GM21619 (cell line): ENCODE measurements around the gene SETX.
A peak's percentile ranks its signal among the peaks of the same experiment; 100 is the strongest.
"Not testable (repeated sequence)": the region's sequence is repeated elsewhere in the genome, so short reads cannot be mapped to it uniquely, and the experiment has no call there.

Experiments used
- ATAC-seq: cut with Tn5 transposase; IDR thresholded peaks from one replicate; pipeline ENCODE4 v1.9.1; 2021; ENCODE audit not compliant: unreplicated experiment

The SETX gene, protein sequence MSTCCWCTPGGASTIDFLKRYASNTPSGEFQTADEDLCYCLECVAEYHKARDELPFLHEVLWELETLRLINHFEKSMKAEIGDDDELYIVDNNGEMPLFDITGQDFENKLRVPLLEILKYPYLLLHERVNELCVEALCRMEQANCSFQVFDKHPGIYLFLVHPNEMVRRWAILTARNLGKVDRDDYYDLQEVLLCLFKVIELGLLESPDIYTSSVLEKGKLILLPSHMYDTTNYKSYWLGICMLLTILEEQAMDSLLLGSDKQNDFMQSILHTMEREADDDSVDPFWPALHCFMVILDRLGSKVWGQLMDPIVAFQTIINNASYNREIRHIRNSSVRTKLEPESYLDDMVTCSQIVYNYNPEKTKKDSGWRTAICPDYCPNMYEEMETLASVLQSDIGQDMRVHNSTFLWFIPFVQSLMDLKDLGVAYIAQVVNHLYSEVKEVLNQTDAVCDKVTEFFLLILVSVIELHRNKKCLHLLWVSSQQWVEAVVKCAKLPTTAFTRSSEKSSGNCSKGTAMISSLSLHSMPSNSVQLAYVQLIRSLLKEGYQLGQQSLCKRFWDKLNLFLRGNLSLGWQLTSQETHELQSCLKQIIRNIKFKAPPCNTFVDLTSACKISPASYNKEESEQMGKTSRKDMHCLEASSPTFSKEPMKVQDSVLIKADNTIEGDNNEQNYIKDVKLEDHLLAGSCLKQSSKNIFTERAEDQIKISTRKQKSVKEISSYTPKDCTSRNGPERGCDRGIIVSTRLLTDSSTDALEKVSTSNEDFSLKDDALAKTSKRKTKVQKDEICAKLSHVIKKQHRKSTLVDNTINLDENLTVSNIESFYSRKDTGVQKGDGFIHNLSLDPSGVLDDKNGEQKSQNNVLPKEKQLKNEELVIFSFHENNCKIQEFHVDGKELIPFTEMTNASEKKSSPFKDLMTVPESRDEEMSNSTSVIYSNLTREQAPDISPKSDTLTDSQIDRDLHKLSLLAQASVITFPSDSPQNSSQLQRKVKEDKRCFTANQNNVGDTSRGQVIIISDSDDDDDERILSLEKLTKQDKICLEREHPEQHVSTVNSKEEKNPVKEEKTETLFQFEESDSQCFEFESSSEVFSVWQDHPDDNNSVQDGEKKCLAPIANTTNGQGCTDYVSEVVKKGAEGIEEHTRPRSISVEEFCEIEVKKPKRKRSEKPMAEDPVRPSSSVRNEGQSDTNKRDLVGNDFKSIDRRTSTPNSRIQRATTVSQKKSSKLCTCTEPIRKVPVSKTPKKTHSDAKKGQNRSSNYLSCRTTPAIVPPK (N-terminal part only)

GRCh38 chr9:132354637-132355355 is at the start of gene SETX:
SETX (minus strand) TSS chr9:132354986; CDS start chr9:132349428, 5,558 bp downstream.
- peak; percentile 82 for ATAC-seq

DNA sequence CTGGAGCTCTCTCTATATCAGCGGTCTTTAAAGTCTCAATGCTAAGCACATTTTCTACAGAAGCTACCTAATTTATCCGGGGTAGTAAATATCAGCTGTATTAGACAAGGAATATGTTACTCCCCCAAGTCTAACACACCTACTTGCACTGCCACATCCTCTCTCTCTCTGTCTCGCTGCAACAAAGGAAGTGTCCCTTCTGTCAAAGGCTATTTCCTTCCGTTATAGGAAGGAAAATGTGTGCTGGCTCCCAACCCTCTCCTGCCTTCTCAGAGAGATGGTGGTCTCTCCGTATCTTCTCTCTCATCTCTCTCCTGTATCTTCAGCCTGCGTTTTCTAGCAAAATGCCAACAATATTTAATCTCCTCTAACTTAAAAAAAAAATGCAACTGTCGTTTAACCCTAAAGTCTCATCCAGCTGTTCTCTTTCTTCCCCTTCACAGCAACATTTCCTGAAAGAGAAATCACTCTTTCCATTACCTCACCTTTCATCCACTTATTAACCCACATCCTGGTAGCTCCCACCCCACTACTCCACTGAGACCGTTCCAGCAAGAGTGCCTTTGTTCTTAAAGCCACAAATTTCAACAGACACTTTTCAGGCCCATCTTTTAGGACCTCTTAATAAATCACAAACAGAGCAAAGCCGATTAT is 49.6 kb upstream of the SETX start:
- no peak for ATAC-seq

DNA sequence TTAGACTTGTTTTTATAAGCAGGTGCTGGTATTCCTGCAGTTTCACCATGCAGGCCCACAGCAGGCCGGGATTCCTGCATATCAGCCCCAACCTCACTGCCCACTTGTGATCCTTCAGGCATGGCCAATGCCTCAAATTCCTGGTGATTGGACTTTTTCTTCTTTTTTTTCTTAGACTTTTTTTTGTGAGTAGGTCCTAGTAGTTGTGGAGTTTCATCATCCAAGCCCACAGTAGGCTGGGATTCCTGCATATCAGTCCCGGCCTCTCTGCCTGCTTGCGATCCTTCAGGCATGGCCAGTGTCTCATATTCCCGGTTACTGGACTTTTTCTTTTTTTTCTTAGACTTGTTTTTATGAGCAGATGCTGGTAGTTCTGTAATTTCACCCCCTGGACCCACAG is 47.0 kb upstream of the SETX start:
- ATAC-seq = no peak

DNA sequence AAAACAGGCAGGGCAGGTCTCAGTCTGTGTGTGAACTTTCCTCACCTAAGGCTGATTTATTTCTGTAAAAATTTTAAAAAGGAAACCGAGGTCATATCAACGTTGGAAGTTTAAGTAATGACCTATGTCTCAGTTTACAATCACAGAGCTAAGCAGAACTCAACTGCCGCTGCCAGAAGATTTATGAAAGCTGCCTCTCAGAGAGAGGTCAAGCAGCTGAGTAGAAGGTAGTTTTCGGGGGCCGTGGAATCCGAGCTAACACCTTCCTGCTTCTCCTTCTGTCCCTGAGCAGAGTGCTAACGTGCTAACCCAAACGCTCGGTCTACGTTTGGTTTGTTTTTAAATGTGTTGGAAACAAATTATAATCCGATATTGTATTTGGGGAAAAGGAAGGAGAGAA is 40.8 kb upstream of the SETX start:
- ATAC-seq = no peak

DNA sequence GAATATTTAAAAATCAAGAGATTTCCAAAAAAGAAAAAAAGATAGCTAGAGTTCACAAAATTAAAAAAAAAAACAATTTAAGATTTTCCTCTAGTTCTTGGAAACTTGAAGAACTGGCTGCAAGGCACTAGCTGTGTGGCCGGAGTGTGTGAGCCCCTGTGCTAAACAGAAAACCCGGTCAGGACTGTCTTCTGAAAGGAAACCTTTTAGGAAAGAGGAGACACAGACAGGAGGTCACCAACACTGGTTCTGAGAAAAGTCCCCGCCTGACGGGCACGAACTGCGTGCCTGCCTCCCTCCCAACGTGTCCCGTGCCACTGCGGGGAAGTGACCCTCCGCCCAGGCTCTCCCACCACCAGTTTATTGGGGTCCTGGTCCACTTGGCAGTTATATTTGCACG is 36.7 kb upstream of the SETX start:
- no peak for ATAC-seq

DNA sequence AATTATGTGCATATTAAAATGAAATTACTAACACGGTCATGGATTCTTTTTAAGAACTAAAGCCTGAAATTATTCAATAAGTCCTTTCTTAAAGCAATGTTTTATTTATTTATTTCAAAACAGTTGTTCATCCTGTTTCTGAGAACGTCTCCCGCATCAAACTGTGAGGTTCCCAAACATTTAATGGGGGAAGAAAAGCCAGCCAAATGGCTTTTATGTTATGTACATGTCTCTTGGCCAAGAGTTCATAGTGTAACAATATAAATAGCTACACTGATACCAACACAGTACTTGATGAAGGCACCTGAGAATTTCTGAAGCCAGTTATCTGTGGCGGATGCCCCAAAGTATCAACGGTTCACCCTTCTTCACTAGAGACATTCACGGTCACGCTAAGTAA is 36.2 kb upstream of the SETX start:
- no peak for ATAC-seq

GRCh38 chr9:132387133-132387532 is 32.3 kb upstream of the SETX start:
- no peak for ATAC-seq

GRCh38 chr9:132384376-132384775 is 29.6 kb upstream of the SETX start:
- peak; percentile 40 for ATAC-seq

DNA sequence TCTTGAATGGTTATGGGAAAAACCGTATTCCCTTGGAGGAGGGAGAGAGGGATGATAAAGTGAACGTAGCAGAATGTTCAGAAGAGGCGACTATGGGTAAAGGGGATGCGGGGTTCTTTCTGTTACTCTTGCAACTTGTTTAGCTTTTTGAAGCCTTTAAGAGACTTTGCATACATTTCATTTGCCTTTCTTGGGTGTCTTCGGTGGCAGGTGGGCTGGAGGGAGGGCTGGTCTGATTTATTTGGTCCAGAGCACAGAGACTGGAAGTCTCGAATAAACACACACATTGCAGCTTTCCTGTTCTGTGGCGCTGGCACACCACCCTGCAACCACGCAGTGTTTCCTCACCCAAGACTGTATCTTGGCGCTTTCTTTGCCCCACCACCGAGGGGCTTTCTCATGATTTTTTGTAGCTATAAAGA is 28.7 kb upstream of the SETX start:
- no peak for ATAC-seq

DNA sequence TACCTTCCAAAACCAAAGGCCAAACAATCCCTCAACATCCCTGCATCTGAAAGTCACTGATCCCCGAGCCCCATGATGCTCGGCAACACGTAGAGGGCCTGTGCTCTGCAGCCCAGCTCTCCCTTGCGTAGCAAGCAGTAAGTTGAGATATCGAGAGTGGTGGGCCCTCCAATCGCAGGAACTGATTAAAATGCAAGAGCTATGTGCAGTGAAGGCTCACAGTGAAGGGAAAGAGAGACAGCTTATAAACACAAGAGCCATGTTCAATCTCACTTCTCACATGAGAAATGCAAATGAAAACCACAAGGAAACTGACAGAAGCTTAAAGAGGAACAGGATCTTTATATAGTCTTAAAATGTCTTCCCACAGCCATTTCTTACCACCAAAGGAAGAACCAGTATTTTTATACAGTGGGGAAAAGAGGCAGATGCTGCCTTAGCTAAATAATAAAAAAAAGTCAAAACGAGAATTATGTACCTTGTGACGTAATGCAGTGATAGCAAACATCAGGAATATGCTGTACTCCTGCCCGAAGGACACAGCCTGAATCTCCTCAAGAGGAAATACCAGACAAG is 27.3 kb upstream of the SETX start:
- ATAC-seq = peak; percentile 74

DNA sequence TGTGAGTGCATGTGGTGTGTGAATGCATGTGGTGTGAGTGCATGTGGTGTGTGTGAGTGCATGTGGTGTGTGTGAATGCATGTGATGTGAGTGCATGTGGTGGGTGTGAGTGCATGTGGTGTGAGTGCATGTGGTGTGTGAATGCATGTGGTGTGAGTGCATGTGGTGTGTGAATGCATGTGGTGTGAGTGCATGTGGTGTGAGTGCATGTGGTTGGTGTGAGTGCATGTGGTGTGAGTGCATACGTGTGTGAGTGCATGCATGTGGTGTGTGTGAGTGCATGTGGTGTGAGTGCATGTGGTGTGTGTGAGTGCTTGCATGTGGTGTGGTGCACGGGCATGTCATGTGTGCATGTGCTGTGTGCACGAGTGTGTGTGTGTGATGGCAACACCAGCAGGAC is 23.6 kb upstream of the SETX start:
- ATAC-seq = not testable (repeated sequence)

DNA sequence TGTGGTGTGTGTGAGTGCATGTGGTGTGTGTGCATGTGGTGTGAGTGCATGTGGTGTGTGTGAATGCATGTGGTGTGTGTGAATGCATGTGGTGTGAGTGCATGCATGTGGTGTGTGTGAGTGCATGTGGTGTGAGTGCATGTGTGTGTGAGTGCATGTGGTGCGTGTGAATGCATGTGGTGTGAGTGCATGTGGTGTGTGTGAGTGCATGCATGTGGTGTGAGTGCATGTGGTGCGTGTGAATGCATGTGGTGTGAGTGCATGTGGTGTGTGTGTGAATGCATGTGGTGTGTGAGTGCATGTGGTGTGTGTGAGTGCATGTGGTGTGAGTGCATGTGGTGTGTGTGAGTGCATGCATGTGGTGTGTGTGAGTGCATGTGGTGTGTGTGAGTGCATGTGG is 23.0 kb upstream of the SETX start:
- not testable (repeated sequence) for ATAC-seq

DNA sequence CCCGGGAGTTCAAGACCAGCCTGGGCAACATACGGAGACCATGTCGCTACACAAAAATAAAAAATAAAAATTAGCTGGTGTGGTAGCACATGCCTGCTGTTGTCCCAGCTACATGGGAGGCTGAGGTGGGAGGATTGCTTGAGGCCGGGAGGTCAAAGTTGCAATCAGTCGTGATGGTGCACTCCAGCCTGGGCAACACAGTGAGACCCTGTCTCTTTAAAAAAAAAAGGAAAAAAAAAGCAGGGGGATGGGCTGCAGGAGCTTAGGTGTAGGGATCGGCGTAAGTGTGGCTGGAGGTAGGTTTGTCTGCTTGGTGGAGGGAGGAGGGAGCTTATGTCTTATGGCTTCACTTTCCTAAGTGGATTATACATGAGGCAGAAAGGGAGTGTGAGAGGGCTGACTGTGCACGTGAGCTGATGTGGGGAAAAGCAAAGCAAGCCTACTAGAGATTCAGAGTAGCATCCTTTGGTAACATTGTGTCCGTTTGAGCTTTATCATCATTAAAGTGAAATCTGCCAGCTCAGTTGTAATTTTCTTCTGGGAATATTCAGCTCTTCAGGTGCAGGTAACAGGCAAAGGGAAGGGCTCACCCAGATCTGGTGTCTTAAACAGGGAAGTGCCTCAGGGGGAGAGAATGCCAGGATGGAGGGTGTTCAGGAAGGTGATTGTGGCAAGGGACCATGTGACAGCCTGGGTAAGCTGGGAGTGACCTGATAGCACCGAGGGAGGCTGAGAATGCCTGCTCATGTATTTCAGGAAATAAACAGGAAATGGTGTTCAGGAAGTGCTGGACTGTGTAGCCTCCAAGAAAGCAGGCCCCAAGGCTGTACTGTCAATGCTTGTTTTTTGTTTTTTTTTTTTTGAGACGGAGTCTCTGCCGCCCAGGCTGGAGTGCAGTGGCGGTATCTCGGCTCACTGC is 17.6 kb upstream of the SETX start:
- no peak for ATAC-seq

GRCh38 chr9:132370592-132370991 is 15.8 kb upstream of the SETX start:
- no peak for ATAC-seq

GRCh38 chr9:132369421-132369820 is 14.6 kb upstream of the SETX start:
- no peak for ATAC-seq

GRCh38 chr9:132367613-132368313 is 13.0 kb upstream of the SETX start:
- no peak for ATAC-seq

DNA sequence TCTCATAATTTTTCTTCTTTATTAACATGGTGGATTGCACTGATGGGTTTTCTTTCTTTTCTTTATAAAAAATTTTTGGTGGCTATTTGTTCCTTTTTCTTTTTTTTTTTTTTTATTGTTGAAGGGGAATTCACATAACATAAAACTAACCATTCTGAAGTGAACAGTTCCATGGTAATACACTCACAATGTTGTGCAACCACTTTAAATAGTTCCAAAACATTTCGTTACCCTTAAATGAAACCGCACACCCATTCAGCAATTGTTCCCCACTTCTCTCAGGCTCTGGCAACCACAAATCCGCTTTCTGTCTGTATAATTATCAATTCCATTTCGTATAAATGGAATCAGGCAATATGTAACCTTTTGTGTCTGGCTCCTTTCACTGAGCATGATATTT is 11.7 kb upstream of the SETX start:
- no peak for ATAC-seq

DNA sequence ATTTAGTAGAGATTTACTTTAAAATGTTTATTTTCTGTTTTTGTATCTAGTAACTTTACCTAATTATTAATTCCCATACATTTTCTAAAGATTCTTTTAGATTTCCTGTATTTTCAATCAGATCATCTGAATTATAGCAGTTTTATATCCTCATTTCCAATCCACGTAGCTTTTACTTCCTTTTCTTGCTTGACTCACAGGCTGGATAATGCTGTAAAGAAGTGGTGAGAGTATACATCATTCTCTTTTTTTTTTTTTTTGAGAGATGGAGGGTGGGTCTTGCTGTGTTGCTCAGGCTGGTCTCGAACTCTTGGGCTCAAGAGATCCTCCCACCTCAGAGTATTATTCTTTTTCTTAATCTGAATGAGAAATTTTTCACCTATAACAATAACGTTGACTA is 11.2 kb upstream of the SETX start:
- ATAC-seq = no peak
